NB4 (cell line): ENCODE data around the gene SAMD9L.

Source experiments
- CTCF ChIP-seq: IDR thresholded peaks from one replicate; pipeline ENCODE4 v1.5.1; 2012; ENCODE audit warnings: low read depth, low read length
- MYC ChIP-seq: IDR thresholded peaks from 2 replicates; pipeline ENCODE4 v1.6.1; 2011; ENCODE audit warnings: low read depth, low read length
- POLR2A ChIP-seq: IDR thresholded peaks from 2 replicates; pipeline ENCODE4 v1.6.1; 2011; ENCODE audit warnings: mild to moderate bottlenecking; ENCODE audit not compliant: insufficient read length; ENCODE audit errors: extremely low read depth

- TF ChIP-seq MYC, result no peak
- TF ChIP-seq CTCF, result no peak
- no peak for TF ChIP-seq POLR2A
Observed at GRCh38 chr7:93133005-93133404, 15.2 kb downstream of the SAMD9L start.
